ENCODE data around the gene ADGRB3. TPM values are rescaled to one million over a fixed set of nuclear protein-coding genes. Genes with fewer than 3 reads are reported as not detected.

The ADGRB3 gene
- total RNA-seq, 1 donor from 2014 or later: 1.5 TPM

DNA sequence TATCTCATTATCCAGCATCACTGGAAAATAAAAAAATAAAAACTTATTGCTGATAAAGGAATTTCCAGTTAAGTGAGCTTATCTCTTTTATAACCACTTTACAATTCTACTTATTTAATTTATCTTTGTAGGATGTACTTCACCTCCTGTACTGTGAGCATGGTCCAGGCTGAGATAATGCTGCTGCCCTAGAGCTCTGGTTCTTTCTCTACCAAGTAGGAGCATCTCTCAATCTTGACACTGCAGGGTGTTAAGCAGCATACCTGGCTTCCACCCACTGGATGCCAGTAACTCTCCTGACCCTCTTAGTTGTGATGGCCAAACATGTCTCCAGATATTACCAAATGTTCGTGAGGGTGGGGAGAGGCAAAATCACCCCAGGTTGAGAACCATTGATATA lies 454.5 kb downstream of the ADGRB3 start:
- DNase-seq (ENCODE audit: low spot score): no peak
- no peaks in the 10 kb centered on the region for H3K9me3 ChIP-seq (ENCODE audit: low read depth)
- no peaks in the 10 kb centered on the region for H3K27me3 ChIP-seq
- Mint-ChIP-seq H3K36me3 (no peaks in the 10 kb centered on the region), H3K4me1 (no peaks in the 10 kb centered on the region), H3K9me3 (no peaks in the 10 kb centered on the region), H3K4me3 (no peak overlapping the region), H3K27me3 (ENCODE audit: insufficient read depth, low read depth) (peaks cover 2% of the 10 kb centered on the region), H3K27ac (no peak overlapping the region)
- no peak overlapping the region for H3K27ac ChIP-seq
- H3K36me3 ChIP-seq: no peaks in the 10 kb centered on the region
- H4K20me1 ChIP-seq (ENCODE audit: low read depth): no peaks in the 10 kb centered on the region
- H3K9ac ChIP-seq: no peak overlapping the region
- no peaks in the 10 kb centered on the region for H3F3A ChIP-seq (ENCODE audit: low read depth)
- H3K4me3 ChIP-seq: no peak overlapping the region
- TF ChIP-seq EZH2phosphoT487 (IDR thresholded peaks at IDR 0.05) (no peak), CTCF (IDR thresholded peaks at IDR 0.05) (no peak), EZH2 (IDR thresholded peaks at IDR 0.05) (no peak)
- no peaks in the 10 kb centered on the region for H3K79me2 ChIP-seq (ENCODE audit: low read depth)
- H3K4me2 ChIP-seq: no peak overlapping the region
- peaks cover under 1% of the 10 kb centered on the region for H3K4me1 ChIP-seq
- no peak overlapping the region for H2AFZ ChIP-seq (replicated peaks)

GRCh38 chr6:69090132-69090531 lies 455.1 kb downstream of the ADGRB3 start:
- no peaks in the 10 kb centered on the region for H3K4me1 Mint-ChIP-seq

DNA sequence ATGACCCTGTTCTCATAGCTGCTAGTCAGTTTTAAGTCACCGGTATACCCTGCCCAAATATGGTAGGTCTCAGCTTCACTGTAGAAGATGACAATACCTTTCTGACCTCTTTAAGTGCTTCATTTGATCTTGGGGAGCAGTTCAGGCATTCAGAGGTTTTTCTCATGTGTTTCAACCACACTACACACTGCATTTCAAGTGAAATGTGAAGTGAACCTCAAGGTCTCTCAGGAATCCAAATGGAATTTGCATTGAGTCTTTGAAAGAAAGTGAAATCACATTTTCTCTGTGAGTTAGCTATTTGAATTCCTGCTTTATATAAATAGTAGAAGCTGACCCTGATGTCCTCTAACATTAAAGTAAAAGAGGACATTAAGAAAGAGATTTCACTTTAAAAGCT lies 461.6 kb downstream of the ADGRB3 start:
- H4K20me1 ChIP-seq (ENCODE audit: low read depth): no peaks in the 10 kb centered on the region
- no peak for DNase-seq (ENCODE audit: low spot score)

More at GRCh38 chr6:69090132-69090531, 455.1 kb downstream of the ADGRB3 start:
- Histone ChIP-seq H3K4me2 (no peak overlapping the region), H3K9ac (no peak overlapping the region), H3K27ac (no peak overlapping the region), H3F3A (ENCODE audit: low read depth) (no peaks in the 10 kb centered on the region), H3K36me3 (no peaks in the 10 kb centered on the region), H4K20me1 (ENCODE audit: low read depth) (no peaks in the 10 kb centered on the region), H3K9me3 (ENCODE audit: low read depth) (no peaks in the 10 kb centered on the region), H3K4me3 (no peak overlapping the region), H2AFZ (replicated peaks) (no peak overlapping the region), H3K4me1 (no peaks in the 10 kb centered on the region), H3K79me2 (ENCODE audit: low read depth) (no peaks in the 10 kb centered on the region), H3K27me3 (no peaks in the 10 kb centered on the region)
- H3K27ac Mint-ChIP-seq: no peak overlapping the region
- H3K4me3 Mint-ChIP-seq: no peak overlapping the region
- H3K36me3 Mint-ChIP-seq: no peaks in the 10 kb centered on the region
- H3K27me3 Mint-ChIP-seq (ENCODE audit: insufficient read depth, low read depth): peaks cover 2% of the 10 kb centered on the region
- no peaks in the 10 kb centered on the region for H3K9me3 Mint-ChIP-seq
- no peak for TF ChIP-seq CTCF (IDR thresholded peaks at IDR 0.05)
- TF ChIP-seq EZH2 (IDR thresholded peaks at IDR 0.05): no peak
- TF ChIP-seq EZH2phosphoT487 (IDR thresholded peaks at IDR 0.05): no peak
- DNase-seq (ENCODE audit: low spot score): no peak

More for the DNA sequence above, 461.6 kb downstream of the ADGRB3 start:
- H3K79me2 ChIP-seq (ENCODE audit: low read depth): no peaks in the 10 kb centered on the region
- H3K9me3 Mint-ChIP-seq: no peaks in the 10 kb centered on the region
- no peak for TF ChIP-seq EZH2phosphoT487 (IDR thresholded peaks at IDR 0.05)
- no peak for TF ChIP-seq EZH2 (IDR thresholded peaks at IDR 0.05)
- TF ChIP-seq CTCF (IDR thresholded peaks at IDR 0.05): no peak
- H3K27ac ChIP-seq: no peak overlapping the region
- no peak overlapping the region for H2AFZ ChIP-seq (replicated peaks)
- no peaks in the 10 kb centered on the region for H3K27me3 ChIP-seq
- H3K4me3 Mint-ChIP-seq: no peak overlapping the region
- no peak overlapping the region for H3K27ac Mint-ChIP-seq
- no peaks in the 10 kb centered on the region for H3K4me1 ChIP-seq
- no peak overlapping the region for H3K4me2 ChIP-seq
- H3K4me3 ChIP-seq: no peak overlapping the region
- no peaks in the 10 kb centered on the region for H3K27me3 Mint-ChIP-seq (ENCODE audit: insufficient read depth, low read depth)
- no peaks in the 10 kb centered on the region for H3F3A ChIP-seq (ENCODE audit: low read depth)
- no peaks in the 10 kb centered on the region for H3K9me3 ChIP-seq (ENCODE audit: low read depth)
- H3K9ac ChIP-seq: no peak overlapping the region
- H3K36me3 Mint-ChIP-seq: no peaks in the 10 kb centered on the region
- H3K4me1 Mint-ChIP-seq: peaks cover 10% of the 10 kb centered on the region
- H3K36me3 ChIP-seq: no peaks in the 10 kb centered on the region

All from neural progenitor cell (in vitro differentiated cells).